HepG2 (cell line): ENCODE data around the gene RETN.

Experiments
- ZC3H13 ChIP-seq: sonication (generic); formaldehyde crosslinking; IDR thresholded peaks from 2 replicates; pipeline ENCODE4 v1.8.1; 2023; ENCODE audit warnings: mild to moderate bottlenecking, missing genetic modification reagents, moderate library complexity
- TF ChIP-seq, protein P1 (sequence below): sonication (generic); formaldehyde crosslinking; IDR thresholded peaks from 2 replicates; pipeline ENCODE4 v1.5.1; 2020; ENCODE audit warnings: missing genetic modification reagents, mild to moderate bottlenecking, borderline replicate concordance

DNA sequence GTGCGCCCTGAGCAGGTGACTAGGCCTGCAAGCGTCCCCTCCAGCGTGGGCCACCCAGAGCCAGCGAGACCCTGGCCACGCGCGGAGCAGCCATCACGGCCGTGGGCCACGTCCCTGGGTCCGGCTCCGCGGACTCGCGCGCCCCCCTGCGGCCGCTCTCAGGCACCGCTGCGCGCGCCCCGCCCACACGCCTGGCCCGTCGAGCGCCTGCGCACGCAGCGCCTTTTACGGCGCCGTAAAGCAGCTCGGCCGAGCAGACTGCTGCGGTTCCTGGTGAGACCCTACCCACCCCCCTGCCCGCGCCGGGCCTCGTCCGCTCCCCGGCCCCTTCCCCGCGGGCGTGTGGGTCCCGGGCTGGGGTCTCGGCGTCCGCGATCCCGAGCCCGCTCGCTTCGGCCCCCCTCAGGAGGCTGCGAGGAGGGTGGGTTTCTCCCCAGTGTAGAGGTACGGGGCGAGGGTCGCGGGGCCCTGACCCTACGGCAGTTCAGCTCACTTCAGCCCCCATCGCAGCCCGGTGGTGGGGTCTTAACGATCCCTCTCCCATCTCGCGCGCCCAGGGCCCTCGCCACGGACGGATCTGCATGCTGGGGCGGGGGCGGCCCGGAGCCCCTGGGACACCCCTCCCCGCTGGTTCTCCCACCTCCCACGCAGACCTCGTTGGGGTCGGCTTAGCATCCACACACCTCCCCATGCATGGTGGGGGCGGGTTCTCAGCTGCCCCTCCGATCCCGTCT is 11.9 kb downstream of the RETN start, which contains the start of gene TRAPPC5:
- TF ChIP-seq ZC3H13, result no peak
- TF ChIP-seq, protein P1, sequence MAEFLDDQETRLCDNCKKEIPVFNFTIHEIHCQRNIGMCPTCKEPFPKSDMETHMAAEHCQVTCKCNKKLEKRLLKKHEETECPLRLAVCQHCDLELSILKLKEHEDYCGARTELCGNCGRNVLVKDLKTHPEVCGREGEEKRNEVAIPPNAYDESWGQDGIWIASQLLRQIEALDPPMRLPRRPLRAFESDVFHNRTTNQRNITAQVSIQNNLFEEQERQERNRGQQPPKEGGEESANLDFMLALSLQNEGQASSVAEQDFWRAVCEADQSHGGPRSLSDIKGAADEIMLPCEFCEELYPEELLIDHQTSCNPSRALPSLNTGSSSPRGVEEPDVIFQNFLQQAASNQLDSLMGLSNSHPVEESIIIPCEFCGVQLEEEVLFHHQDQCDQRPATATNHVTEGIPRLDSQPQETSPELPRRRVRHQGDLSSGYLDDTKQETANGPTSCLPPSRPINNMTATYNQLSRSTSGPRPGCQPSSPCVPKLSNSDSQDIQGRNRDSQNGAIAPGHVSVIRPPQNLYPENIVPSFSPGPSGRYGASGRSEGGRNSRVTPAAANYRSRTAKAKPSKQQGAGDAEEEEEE (CRISPR knock-in tag), result no peak
